ENCODE measurements around the gene CLMN. TPM values are rescaled to one million over a fixed set of nuclear protein-coding genes. Genes with fewer than 3 reads are reported as not detected.
A peak's percentile ranks its signal among the peaks of the same experiment; 100 is the strongest.

CLMN gene
- total and polyA plus RNA-seq, 2 of the 8 experiments (the other 6 are each of a cell fraction or from before 2014, with no cell fraction given) = 1.6 to 8.2 TPM

GRCh38 chr14:95361373-95362137, 41.8 kb upstream of the CLMN start:
- peak; percentile 72 to 86 for DNase-seq (ENCODE audit: low read depth in 1 of 2, low spot score in 2 of 2)
- POLR2A ChIA-PET (ENCODE audit: partially characterized antibody) = interaction anchor here (0.6 to 3.7 kb wide), 11 partner anchors 9 to 364 kb away, joined by 3 to 38 read pairs (median 4); partner anchors contain the start of gene DICER1
- no peak overlapping the region for H3K14ac ChIP-seq (ENCODE audit: insufficient read length)
- TF ChIP-seq RAD21 (IDR thresholded peaks at IDR 0.05 in 1 of 2, conservative IDR thresholded peaks at IDR 0.05 in 1 of 2; ENCODE audit: low read depth in 2 of 2, low read length in 2 of 2) = peak; percentile 58 to 71
- peak; percentile 76 to 89 (median 81) for TF ChIP-seq CTCF (IDR thresholded peaks at IDR 0.05; ENCODE audit: control extremely low read depth in 1 of 3, insufficient read depth in 1 of 3, low read depth in 1 of 3, low read length in 3 of 3)
- TF ChIP-seq E2F6 (IDR thresholded peaks at IDR 0.05) = peak; percentile 34; the same call in 1 of the 2 replicates
- TF ChIP-seq BACH1 (IDR thresholded peaks at IDR 0.05; ENCODE audit: low read length) = peak; percentile 67
- no peak for TF ChIP-seq RXRA (IDR thresholded peaks at IDR 0.05; ENCODE audit: insufficient read depth, low read depth, low read length)
- 0 out of 2 replicates have a peak, but pooled peaks have one; percentile 14 for TF ChIP-seq GABPA (IDR thresholded peaks at IDR 0.05; ENCODE audit: borderline replicate concordance, insufficient read depth, low read length)
- 0 out of 3 replicates have a peak, but pooled peaks of 1 of the 2 experiments have one; percentile 59 for TF ChIP-seq POLR2A (IDR thresholded peaks at IDR 0.05; ENCODE audit: control extremely low read depth in 1 of 2, low read depth in 2 of 2, low read length in 2 of 2)

More at GRCh38 chr14:95361373-95362137, 41.8 kb upstream of the CLMN start:
- peak overlapping the region; percentile 97; the same call in 1 of the 2 replicates for H2BK15ac ChIP-seq (ENCODE audit: low read length)
- peak overlapping the region in 2 of 4 experiments; percentile 19 to 54; a peak in 5 of 7 replicates for H3K9ac ChIP-seq (replicated peaks in 1 of 4; ENCODE audit: extremely low read depth in 1 of 4, low read depth in 3 of 4, low read length in 3 of 4)
- no peaks in the 10 kb centered on the region for H3K79me2 ChIP-seq (ENCODE audit: control insufficient read depth in 1 of 2, insufficient read depth in 2 of 2, low read length in 2 of 2)
- H3K4me3 ChIP-seq (ENCODE audit: extremely low read depth in 1 of 4, insufficient read depth in 2 of 4, low read depth in 3 of 4, low read length in 4 of 4) = peak overlapping the region; percentile 30 to 56 (median 42); a peak in 7 of 8 replicates
- H3K27me3 ChIP-seq (replicated peaks in 1 of 4; ENCODE audit: control insufficient read depth in 3 of 4, extremely low read depth in 1 of 4, insufficient read depth in 3 of 4, low read length in 3 of 4) = peaks cover 0 to 2% (median 0%) of the 10 kb centered on the region in 4 experiments; a peak in 3 of 7 replicates
- FAIRE-seq = no peak
- H3K27ac ChIP-seq (ENCODE audit: low read depth, low read length) = peak overlapping the region; percentile 47; the same call in 1 of the 2 replicates
- peak overlapping the region; percentile 41 for H3K4ac ChIP-seq (replicated peaks; ENCODE audit: insufficient read length, low read depth, low read length)
- H2BK5ac ChIP-seq (ENCODE audit: low read depth, low read length) = peak overlapping the region; percentile 75; the same call in 1 of the 2 replicates
- no peak overlapping the region for H3K56ac ChIP-seq (replicated peaks; ENCODE audit: insufficient read length, low read depth, low read length)
- H2AK5ac ChIP-seq (ENCODE audit: low read depth, low read length) = no peak overlapping the region
- H3K4me2 ChIP-seq (ENCODE audit: insufficient read depth in 1 of 2, low read depth in 2 of 2, low read length in 2 of 2) = peak overlapping the region; percentile 73 to 75
- H3K18ac ChIP-seq (ENCODE audit: extremely low read depth, low read length) = peak overlapping the region; percentile 91
- H4K20me1 ChIP-seq (replicated peaks in 1 of 2; ENCODE audit: control insufficient read depth in 1 of 2, insufficient read depth in 2 of 2, low read length in 2 of 2) = no peaks in the 10 kb centered on the region
- peak overlapping the region; percentile 26 for H2BK120ac ChIP-seq (replicated peaks; ENCODE audit: low read depth, low read length)
- no peaks in the 10 kb centered on the region for H3K36me3 ChIP-seq (ENCODE audit: control insufficient read depth in 2 of 4, insufficient read depth in 4 of 4, low read length in 3 of 4)
- H4K8ac ChIP-seq (ENCODE audit: extremely low read depth, insufficient read depth, low read length) = no peak overlapping the region
- WGBS, 2 experiments (ENCODE audit: extremely low coverage in 1 of 2, insufficient coverage in 1 of 2, insufficient read length in 1 of 2, insufficient replicate concordance in 2 of 2, low coverage in 1 of 2, low lambda C conversion rate in 2 of 2, missing lambda C conversion rate in 1 of 2) = 8% methylated on average over 18 of the region's 19 CpGs; no CpG with 5 or more reads in 1 of the 2 experiments
- peak overlapping the region; percentile 34 for H4K5ac ChIP-seq (ENCODE audit: insufficient read length, low read depth, low read length)
- H3K9me3 ChIP-seq (ENCODE audit: insufficient read depth in 2 of 2, low read depth in 1 of 2, low read length in 1 of 2) = no peaks in the 10 kb centered on the region
- peak overlapping the region; percentile 87 for H2BK20ac ChIP-seq (ENCODE audit: low read length)
- CTCF ChIA-PET (ENCODE audit: partially characterized antibody) = interaction anchor here (0.6 to 3.9 kb wide), 46 partner anchors 9 to 612 kb away, joined by 3 to 39 read pairs (median 4); partner anchors contain the start of gene CLMN
- H3K4me1 ChIP-seq (replicated peaks in 1 of 4; ENCODE audit: control insufficient read depth in 3 of 4, insufficient read depth in 4 of 4, low read length in 3 of 4) = peaks cover 7 to 31% (median 19%) of the 10 kb centered on the region in 4 experiments
- peaks cover 4% of the 10 kb centered on the region; the same call in 1 of the 2 replicates for H3K23me2 ChIP-seq (ENCODE audit: low read depth, low read length)
- H3K79me1 ChIP-seq (ENCODE audit: low read depth, low read length) = no peaks in the 10 kb centered on the region
- no peak overlapping the region for H3K23ac ChIP-seq (ENCODE audit: insufficient read length)
- peak overlapping the region; percentile 94 for H2AFZ ChIP-seq (ENCODE audit: low read length)
- peak overlapping the region; percentile 41; the same call in 1 of the 2 replicates for H2BK12ac ChIP-seq (ENCODE audit: low read depth, low read length)
- peak overlapping the region; percentile 18 for H4K91ac ChIP-seq (replicated peaks; ENCODE audit: insufficient read length, low read length)

Data from H1 (cell line).